Measurements from ENCODE around the gene SPATC1L.
A peak's percentile ranks its signal among the peaks of the same experiment; 100 is the strongest.

Gene SPATC1L

DNA sequence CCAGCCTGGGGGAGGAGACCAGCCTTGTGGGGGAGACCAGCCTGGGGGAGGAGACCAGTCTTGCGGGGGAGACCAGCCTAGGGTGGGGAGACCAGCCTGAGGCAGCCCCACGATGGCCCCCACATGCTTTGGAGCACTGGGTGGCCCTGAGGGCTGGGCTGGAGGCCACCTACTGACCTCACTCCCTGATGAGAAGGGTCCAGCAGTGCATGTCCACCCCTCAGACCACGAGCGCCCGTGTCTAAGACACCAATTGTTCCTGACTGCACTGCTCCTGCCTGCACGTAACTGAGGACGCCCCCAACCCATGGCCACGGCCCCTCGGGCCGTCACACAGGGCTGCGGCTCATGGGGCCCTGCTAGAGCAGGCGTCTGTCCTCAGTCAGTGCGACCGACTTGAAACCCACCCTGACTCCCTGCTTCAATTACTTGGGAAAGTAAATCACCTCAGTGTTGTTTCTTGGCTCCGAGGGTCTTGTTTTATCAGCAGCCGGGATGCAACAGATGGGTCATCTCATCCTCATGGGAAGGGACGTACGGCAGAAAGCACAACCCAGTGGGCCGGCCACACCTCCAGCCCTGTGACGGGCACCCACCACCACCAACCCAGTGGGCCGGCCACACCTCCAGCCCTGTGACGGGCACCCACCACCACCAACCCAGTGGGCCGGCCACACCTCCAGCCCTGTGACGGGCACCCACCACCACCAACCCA, at the start of gene SPATC1L:
Gene SPATC1L, minus strand, starts transcription at position 550 of the 715 bp plus-strand sequence. CDS start 1,643 bp downstream, outside the sequence.
- TF ChIP-seq, protein P1, sequence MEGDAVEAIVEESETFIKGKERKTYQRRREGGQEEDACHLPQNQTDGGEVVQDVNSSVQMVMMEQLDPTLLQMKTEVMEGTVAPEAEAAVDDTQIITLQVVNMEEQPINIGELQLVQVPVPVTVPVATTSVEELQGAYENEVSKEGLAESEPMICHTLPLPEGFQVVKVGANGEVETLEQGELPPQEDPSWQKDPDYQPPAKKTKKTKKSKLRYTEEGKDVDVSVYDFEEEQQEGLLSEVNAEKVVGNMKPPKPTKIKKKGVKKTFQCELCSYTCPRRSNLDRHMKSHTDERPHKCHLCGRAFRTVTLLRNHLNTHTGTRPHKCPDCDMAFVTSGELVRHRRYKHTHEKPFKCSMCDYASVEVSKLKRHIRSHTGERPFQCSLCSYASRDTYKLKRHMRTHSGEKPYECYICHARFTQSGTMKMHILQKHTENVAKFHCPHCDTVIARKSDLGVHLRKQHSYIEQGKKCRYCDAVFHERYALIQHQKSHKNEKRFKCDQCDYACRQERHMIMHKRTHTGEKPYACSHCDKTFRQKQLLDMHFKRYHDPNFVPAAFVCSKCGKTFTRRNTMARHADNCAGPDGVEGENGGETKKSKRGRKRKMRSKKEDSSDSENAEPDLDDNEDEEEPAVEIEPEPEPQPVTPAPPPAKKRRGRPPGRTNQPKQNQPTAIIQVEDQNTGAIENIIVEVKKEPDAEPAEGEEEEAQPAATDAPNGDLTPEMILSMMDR (IDR thresholded peaks at IDR 0.05): no peak
- H3K9me3 ChIP-seq: no peaks in the 10 kb centered on the region
- H3K36me3 ChIP-seq: no peaks in the 10 kb centered on the region
- H3K27me3 ChIP-seq: no peaks in the 10 kb centered on the region
- peak within 1 kb of the TSS; percentile 89 for H3K27ac ChIP-seq
- H3K4me1 ChIP-seq (ENCODE audit: control insufficient read depth in 1 of 2, insufficient read depth in 1 of 2, low read depth in 1 of 2, low read length in 1 of 2): peaks cover 16% of the 10 kb centered on the region in 2 experiments
- H3K4me3 ChIP-seq (ENCODE audit: low read depth in 1 of 2, low read length in 1 of 2): peak within 1 kb of the TSS; percentile 62 to 79

DNA sequence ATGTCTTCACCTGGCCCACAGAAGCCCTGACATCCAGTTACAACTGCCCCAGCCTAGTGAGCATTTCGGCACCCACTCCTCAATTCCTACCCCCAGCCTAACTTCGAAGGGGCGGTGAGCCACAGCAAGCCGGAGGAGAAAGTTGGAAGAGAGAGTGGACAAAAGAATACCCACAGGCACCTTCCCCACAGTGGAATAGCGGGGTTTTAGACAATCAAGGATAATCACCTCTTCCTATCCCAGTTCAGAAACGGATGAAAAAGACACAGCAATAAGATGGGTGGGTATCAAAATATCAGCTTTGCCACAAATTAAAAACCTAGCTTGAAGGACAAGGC, 45.6 kb upstream of the SPATC1L start:
- H3K27ac ChIP-seq: no peak overlapping the region
- TF ChIP-seq, protein P1 (IDR thresholded peaks at IDR 0.05): no peak
- no peaks in the 10 kb centered on the region for H3K9me3 ChIP-seq
- peak overlapping the region; percentile 52 to 94 for H3K4me3 ChIP-seq (ENCODE audit: low read depth in 1 of 2, low read length in 1 of 2)
- H3K27me3 ChIP-seq: peaks cover 32% of the 10 kb centered on the region
- H3K4me1 ChIP-seq (ENCODE audit: control insufficient read depth in 1 of 2, insufficient read depth in 1 of 2, low read depth in 1 of 2, low read length in 1 of 2): peaks cover 15 to 17% of the 10 kb centered on the region in 2 experiments
- H3K36me3 ChIP-seq: peaks cover 13% of the 10 kb centered on the region

DNA sequence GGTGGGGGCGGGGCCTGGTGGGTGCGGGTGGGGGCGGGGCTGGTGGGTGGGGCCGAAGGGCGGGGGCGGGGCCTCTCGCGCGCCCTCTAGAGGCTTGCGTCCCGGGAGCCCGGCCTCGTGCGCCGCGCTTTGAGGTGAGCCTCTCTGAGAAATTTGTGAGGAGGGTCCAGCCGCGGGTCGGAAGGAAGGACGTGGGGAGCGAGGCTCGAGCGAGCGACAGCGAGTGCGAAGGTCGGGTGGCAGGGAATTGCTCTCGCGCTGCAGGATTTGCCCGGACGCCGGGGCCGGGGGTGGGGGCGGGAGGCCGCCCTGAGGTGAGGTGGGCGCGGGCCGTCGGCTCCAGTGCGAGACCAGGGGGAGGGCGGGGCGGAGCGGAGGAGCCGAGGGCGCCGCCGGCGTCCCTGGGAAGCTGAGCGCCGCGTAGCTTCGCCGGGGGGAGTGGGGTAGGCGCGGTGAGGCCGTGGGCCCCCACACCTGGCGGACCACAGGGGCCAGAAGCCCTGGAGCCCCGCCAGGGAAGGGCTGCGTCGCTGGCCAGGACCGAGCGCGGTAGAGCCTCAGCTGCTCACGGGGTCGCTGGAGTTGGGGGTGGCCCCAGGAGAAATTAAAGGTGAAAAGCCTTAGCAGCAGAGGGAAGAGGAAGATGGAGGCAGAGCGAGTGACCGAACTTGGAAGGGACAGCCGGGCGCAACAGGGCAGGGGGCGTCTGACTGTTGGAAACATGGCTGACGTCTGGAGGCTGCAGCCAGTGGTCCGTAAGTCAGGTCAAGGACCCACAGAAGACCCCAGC, 45.1 kb upstream of the SPATC1L start:
- Histone ChIP-seq H3K27me3 (peaks cover 32% of the 10 kb centered on the region), H3K4me1 (ENCODE audit: control insufficient read depth in 1 of 2, insufficient read depth in 1 of 2, low read depth in 1 of 2, low read length in 1 of 2) (peaks cover 15 to 17% of the 10 kb centered on the region in 2 experiments), H3K36me3 (peaks cover 7% of the 10 kb centered on the region), H3K4me3 (ENCODE audit: low read depth in 1 of 2, low read length in 1 of 2) (peak overlapping the region; percentile 52 to 94), H3K27ac (peak overlapping the region; percentile 8), H3K9me3 (no peaks in the 10 kb centered on the region)
- TF ChIP-seq, protein P1 (IDR thresholded peaks at IDR 0.05): peak; percentile 67

DNA sequence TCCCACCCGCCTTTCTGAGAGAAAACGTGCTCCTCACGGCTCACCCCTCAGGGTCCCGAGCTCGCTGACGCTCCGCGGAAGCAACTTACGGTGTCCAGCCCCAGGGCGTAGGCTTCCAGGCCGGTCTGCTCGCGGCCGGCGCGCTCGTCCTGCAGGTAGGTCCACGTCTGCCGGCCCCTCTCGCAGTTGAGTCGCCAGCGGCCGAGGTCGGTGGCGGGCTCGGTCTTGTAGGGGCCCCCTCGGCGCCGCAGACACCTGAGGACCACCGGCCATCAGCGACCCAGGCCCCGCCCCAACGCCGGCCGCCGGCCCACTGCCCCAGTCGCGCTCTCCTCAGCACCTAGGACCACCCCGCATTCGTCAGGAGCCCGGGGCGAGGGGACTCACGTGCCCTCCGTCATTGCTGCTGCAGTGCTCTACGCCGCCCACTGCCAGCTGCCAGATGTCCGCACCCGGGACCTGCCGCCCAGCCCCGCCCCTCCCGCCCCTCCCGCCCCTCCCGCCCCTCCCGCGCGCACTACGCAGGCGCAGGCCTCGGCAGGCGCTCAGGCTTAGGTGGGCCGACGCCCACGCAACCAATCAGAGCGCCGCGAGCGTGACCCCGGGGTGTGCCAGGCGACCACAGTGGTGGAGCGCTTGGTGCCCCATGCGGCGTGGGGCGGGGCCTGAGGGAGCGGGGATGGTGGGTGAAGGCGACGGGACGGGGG, 44.2 kb upstream of the SPATC1L start, which contains the start of gene LSS:
Gene LSS, minus strand, starts transcription at position 430 of the 707 bp plus-strand sequence. Its CDS starts 29 bp downstream, at position 401.
- Histone ChIP-seq H3K4me1 (ENCODE audit: control insufficient read depth in 1 of 2, insufficient read depth in 1 of 2, low read depth in 1 of 2, low read length in 1 of 2) (peaks cover 15 to 17% of the 10 kb centered on the region in 2 experiments), H3K36me3 (no peaks in the 10 kb centered on the region)
- TF ChIP-seq, protein P1 (IDR thresholded peaks at IDR 0.05): no peak

DNA sequence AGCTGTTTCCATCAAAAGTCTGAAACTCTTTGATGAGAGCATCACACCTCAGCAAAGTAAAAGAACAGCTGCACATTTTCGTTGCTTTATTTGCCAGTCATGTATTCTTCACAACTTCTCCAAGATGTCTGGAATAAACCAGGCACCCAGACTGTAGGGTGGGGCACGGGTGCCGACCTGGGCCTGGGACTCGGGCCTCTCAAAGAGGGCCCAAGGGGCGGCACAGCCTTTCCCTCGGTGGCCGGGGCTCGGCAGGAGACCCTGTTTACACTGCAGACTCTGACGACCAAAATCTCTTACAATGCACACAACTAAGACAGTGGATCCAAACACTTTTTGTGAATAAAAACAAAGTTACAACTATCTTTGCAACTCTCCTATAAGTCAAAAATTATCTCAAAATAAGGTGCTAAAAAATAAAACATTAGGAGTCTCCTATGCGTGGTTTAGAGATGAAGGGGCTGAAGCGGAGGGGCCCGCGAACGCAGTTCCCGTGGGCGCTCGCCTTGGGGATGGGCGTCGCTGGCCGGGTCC, 43.6 kb upstream of the SPATC1L start:
- H3K36me3 ChIP-seq: no peaks in the 10 kb centered on the region
- TF ChIP-seq, protein P1 (IDR thresholded peaks at IDR 0.05): no peak
- peak overlapping the region; percentile 74 to 94 for H3K4me3 ChIP-seq (ENCODE audit: low read depth in 1 of 2, low read length in 1 of 2)

More for the DNA sequence above, 44.2 kb upstream of the SPATC1L start, which contains the start of gene LSS:
- H3K27ac ChIP-seq: peak within 1 kb of the TSS; percentile 41
- peak within 1 kb of the TSS; percentile 74 to 94 for H3K4me3 ChIP-seq (ENCODE audit: low read depth in 1 of 2, low read length in 1 of 2)
- no peaks in the 10 kb centered on the region for H3K9me3 ChIP-seq
- H3K27me3 ChIP-seq: peaks cover 32% of the 10 kb centered on the region

More for the DNA sequence above, 43.6 kb upstream of the SPATC1L start:
- H3K4me1 ChIP-seq (ENCODE audit: control insufficient read depth in 1 of 2, insufficient read depth in 1 of 2, low read depth in 1 of 2, low read length in 1 of 2): peaks cover 15 to 17% of the 10 kb centered on the region in 2 experiments
- H3K27ac ChIP-seq: peak overlapping the region; percentile 41
- no peaks in the 10 kb centered on the region for H3K9me3 ChIP-seq
- H3K27me3 ChIP-seq: peaks cover 32% of the 10 kb centered on the region

All from neutrophil (primary cell).